B cell (primary cell): ENCODE results near the gene MYL6B.

Experiments used
- EZH2 ChIP-seq: IDR thresholded peaks from 2 replicates; pipeline ENCODE4 v1.6.1; 2012; ENCODE audit warnings: borderline replicate concordance, low read depth, mild to moderate bottlenecking, moderate library complexity, low read length; ENCODE audit not compliant: insufficient read depth, poor library complexity, severe bottlenecking
- TF ChIP-seq, protein P1 (sequence below): fragments of 200-600 bp; IDR thresholded peaks from one replicate; pipeline ENCODE4 v1.8.0; 2022; ENCODE audit warnings: antibody characterized with exemption, mild to moderate bottlenecking

DNA sequence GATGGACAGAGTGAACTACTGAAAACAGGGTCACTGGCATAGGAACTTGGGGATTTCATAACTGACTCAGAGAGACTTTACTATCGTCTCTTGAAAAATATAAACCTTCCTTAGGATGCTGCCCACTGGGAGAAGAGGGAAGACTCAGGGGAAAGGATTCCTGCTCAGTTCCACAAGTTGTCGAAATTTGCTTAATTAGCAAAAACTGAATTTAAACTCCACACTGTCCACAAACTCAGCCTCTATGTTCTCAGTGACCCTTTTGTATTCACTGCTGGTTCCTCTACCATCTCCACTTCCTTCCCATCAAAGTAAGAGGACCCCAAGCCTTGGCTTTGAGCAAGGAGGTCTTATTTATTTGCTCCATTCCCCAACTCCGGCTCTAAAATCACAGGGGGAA, 7.2 kb upstream of the MYL6B start:
- TF ChIP-seq EZH2 = no peak
- TF ChIP-seq, protein P1, sequence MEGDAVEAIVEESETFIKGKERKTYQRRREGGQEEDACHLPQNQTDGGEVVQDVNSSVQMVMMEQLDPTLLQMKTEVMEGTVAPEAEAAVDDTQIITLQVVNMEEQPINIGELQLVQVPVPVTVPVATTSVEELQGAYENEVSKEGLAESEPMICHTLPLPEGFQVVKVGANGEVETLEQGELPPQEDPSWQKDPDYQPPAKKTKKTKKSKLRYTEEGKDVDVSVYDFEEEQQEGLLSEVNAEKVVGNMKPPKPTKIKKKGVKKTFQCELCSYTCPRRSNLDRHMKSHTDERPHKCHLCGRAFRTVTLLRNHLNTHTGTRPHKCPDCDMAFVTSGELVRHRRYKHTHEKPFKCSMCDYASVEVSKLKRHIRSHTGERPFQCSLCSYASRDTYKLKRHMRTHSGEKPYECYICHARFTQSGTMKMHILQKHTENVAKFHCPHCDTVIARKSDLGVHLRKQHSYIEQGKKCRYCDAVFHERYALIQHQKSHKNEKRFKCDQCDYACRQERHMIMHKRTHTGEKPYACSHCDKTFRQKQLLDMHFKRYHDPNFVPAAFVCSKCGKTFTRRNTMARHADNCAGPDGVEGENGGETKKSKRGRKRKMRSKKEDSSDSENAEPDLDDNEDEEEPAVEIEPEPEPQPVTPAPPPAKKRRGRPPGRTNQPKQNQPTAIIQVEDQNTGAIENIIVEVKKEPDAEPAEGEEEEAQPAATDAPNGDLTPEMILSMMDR = no peak
